HG03354 (cell line): ENCODE data around the gene SFT2D2.
A peak's percentile ranks its signal among the peaks of the same experiment; 100 is the strongest.
"Not testable (repeated sequence)": the region's sequence is repeated elsewhere in the genome, so short reads cannot be mapped to it uniquely, and the experiment has no call there.

Experiments
- ATAC-seq: cut with Tn5 transposase; IDR thresholded peaks from one replicate; pipeline ENCODE4 v1.9.1; 2021; ENCODE audit warnings: mild to moderate bottlenecking; ENCODE audit not compliant: unreplicated experiment, poor library complexity, severe bottlenecking

The SFT2D2 gene

GRCh38 chr1:168225476-168226190 is at the start of gene SFT2D2:
TSS of gene SFT2D2 (plus strand) at chr1:168226004. CDS start at chr1:168226080, 76 bp downstream.
- peak; percentile 84 for ATAC-seq

- no peak for ATAC-seq
Observed at GRCh38 chr1:168178227-168178637, 47.6 kb upstream of the SFT2D2 start.

- peak; percentile 90 for ATAC-seq
Observed at GRCh38 chr1:168178638-168179437, 47.0 kb upstream of the SFT2D2 start, which contains the start of gene TIPRL. TSS of gene TIPRL (plus strand) at chr1:168178962. CDS start at chr1:168179078, 116 bp downstream.

- ATAC-seq, result no peak
Observed at GRCh38 chr1:168179438-168180147, 46.2 kb upstream of the SFT2D2 start.

- no peak for ATAC-seq
Observed at GRCh38 chr1:168180148-168180524, 45.7 kb upstream of the SFT2D2 start.

GRCh38 chr1:168181063-168181720 is 44.6 kb upstream of the SFT2D2 start:
- ATAC-seq, result not testable (repeated sequence)

GRCh38 chr1:168187177-168187576 is 38.6 kb upstream of the SFT2D2 start:
- no peak for ATAC-seq

GRCh38 chr1:168190403-168190802 is 35.4 kb upstream of the SFT2D2 start:
- no peak for ATAC-seq

- ATAC-seq, result no peak
Observed at GRCh38 chr1:168195199-168196135, 30.3 kb upstream of the SFT2D2 start.

- no peak for ATAC-seq
Observed at GRCh38 chr1:168199056-168199455, 26.7 kb upstream of the SFT2D2 start.

- no peak for ATAC-seq
Observed at GRCh38 chr1:168202941-168203654, 22.7 kb upstream of the SFT2D2 start.

GRCh38 chr1:168206111-168206510 is 19.7 kb upstream of the SFT2D2 start:
- ATAC-seq, result no peak

- not testable (repeated sequence) for ATAC-seq
Observed at GRCh38 chr1:168207673-168208072, 18.1 kb upstream of the SFT2D2 start.

- no peak for ATAC-seq
Observed at GRCh38 chr1:168210312-168210711, 15.5 kb upstream of the SFT2D2 start.

- ATAC-seq, result no peak
Observed at GRCh38 chr1:168213349-168213748, 12.5 kb upstream of the SFT2D2 start.

- ATAC-seq, result no peak
Observed at GRCh38 chr1:168216171-168216570, 9.6 kb upstream of the SFT2D2 start.

- ATAC-seq, result no peak
Observed at GRCh38 chr1:168217664-168218063, 8.1 kb upstream of the SFT2D2 start.

- no peak for ATAC-seq
Observed at GRCh38 chr1:168218658-168219057, 7.1 kb upstream of the SFT2D2 start.
